Measurements from ENCODE around the gene RNFT2. TPM values are rescaled to one million over a fixed set of nuclear protein-coding genes. Genes with fewer than 3 reads are reported as not detected.

The RNFT2 gene
- total RNA-seq, 4 donors from 2014 or later, result 0.31 to 0.54 TPM; not detected in 2

- no peak for ATAC-seq
- H3K4me1 ChIP-seq, result peaks cover 0 to 13% (median 6%) of the 10 kb centered on the region in 3 donors
- no peaks in the 10 kb centered on the region for H3K36me3 ChIP-seq
- no peak overlapping the region for H3K4me3 ChIP-seq
- H3K27ac ChIP-seq, result no peak overlapping the region
- peaks cover 0 to 6% (median 0%) of the 10 kb centered on the region in 3 donors for H3K9me3 ChIP-seq
- TF ChIP-seq, protein P1, sequence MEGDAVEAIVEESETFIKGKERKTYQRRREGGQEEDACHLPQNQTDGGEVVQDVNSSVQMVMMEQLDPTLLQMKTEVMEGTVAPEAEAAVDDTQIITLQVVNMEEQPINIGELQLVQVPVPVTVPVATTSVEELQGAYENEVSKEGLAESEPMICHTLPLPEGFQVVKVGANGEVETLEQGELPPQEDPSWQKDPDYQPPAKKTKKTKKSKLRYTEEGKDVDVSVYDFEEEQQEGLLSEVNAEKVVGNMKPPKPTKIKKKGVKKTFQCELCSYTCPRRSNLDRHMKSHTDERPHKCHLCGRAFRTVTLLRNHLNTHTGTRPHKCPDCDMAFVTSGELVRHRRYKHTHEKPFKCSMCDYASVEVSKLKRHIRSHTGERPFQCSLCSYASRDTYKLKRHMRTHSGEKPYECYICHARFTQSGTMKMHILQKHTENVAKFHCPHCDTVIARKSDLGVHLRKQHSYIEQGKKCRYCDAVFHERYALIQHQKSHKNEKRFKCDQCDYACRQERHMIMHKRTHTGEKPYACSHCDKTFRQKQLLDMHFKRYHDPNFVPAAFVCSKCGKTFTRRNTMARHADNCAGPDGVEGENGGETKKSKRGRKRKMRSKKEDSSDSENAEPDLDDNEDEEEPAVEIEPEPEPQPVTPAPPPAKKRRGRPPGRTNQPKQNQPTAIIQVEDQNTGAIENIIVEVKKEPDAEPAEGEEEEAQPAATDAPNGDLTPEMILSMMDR (IDR thresholded peaks at IDR 0.05), result no peak
- no peak for TF ChIP-seq POLR2A (IDR thresholded peaks at IDR 0.05)
- TF ChIP-seq POLR2AphosphoS5 (IDR thresholded peaks at IDR 0.05), result no peak
- TF ChIP-seq EP300 (IDR thresholded peaks at IDR 0.05), result no peak
- WGBS, 2 donors (ENCODE audit: low coverage in 1 of 2), result 40 to 50% methylated on average over 1 of the region's 8 CpGs
- H3K27me3 ChIP-seq, result no peaks in the 10 kb centered on the region
Observed at GRCh38 chr12:116821291-116821690, 83.2 kb downstream of the RNFT2 start.

DNA sequence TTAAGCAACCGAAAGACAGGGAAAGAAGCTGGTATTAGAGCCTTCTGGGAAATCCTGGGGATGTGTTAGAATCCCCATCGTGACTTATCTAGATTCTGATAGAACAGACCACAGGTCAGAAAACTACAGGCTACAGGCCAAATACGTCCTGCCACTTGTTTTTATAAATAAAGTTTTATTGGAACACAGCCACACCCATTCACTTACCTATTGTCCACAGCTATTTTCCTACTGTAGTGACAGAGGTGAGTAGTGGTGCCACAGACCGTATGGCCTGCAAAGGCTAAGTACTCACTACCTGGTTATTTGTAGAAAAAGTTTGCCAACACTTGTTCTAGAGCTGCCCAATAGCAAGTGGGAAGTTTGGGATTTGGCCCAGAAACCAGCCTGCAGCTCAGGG, 89.3 kb downstream of the RNFT2 start:
- no peaks in the 10 kb centered on the region for H3K36me3 ChIP-seq
- H3K27ac ChIP-seq, result no peak overlapping the region
- WGBS, 2 donors (ENCODE audit: low coverage in 1 of 2), result 75 to 97% methylated on average over 4 of the region's 4 CpGs
- H3K4me3 ChIP-seq, result no peak overlapping the region
- no peak for ATAC-seq
- H3K27me3 ChIP-seq, result no peaks in the 10 kb centered on the region
- TF ChIP-seq POLR2A (IDR thresholded peaks at IDR 0.05) (no peak), EP300 (IDR thresholded peaks at IDR 0.05) (no peak), POLR2AphosphoS5 (IDR thresholded peaks at IDR 0.05) (no peak)
- TF ChIP-seq, protein P1 (IDR thresholded peaks at IDR 0.05), result no peak
- H3K4me1 ChIP-seq, result no peaks in the 10 kb centered on the region
- H3K9me3 ChIP-seq, result peaks cover 0 to 6% (median 0%) of the 10 kb centered on the region in 3 donors

DNA sequence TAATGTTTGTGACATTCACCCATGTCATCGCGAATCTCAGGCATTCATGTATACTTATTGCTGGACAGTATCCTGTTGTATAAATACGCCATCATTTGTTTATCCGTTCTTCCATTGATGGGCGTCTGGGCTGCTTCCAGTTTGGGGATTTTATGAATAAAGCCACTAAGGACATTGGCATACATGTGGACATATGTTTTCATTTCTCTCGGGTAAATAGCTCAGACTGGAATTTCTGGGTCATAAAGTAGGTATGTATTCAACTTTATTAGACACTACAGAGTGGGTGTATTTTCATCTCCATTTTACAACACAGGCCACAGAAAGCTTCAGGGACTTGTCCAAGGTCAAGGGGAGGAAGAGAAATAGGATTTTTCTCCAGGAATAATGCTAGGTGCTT, 94.2 kb downstream of the RNFT2 start:
- 64 to 66% methylated on average over 5 to 6 of the region's 6 CpGs for WGBS, 2 donors (ENCODE audit: low coverage in 1 of 2)
- H3K4me1 ChIP-seq, result no peaks in the 10 kb centered on the region
- TF ChIP-seq POLR2AphosphoS5 (IDR thresholded peaks at IDR 0.05) (no peak), POLR2A (IDR thresholded peaks at IDR 0.05) (no peak), EP300 (IDR thresholded peaks at IDR 0.05) (no peak)
- TF ChIP-seq, protein P1 (IDR thresholded peaks at IDR 0.05), result no peak
- no peaks in the 10 kb centered on the region for H3K36me3 ChIP-seq
- H3K4me3 ChIP-seq, result no peak overlapping the region
- H3K27me3 ChIP-seq, result no peaks in the 10 kb centered on the region
- no peak overlapping the region for H3K27ac ChIP-seq
- no peaks in the 10 kb centered on the region for H3K9me3 ChIP-seq
- no peak for ATAC-seq

DNA sequence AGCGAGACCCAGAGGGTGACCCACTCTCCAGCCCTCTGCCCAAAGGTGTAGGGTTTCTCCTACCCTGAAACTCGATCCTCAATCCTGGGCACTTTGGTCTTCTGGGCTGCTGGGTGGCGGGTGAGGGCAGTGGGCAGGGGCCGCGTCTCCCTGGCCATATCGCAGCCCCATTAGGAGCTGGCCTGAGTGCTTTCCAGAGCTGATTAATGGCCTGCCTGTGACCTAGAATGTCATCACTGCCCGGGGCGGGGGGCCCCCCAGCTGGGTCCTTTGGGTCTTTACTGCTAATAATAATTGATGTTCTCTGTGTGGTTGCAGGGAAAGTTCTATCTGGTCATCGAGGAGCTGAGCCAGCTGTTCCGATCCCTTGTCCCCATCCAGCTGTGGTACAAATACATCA, 95.4 kb downstream of the RNFT2 start:
- H3K27ac ChIP-seq, result no peak overlapping the region
- H3K9me3 ChIP-seq, result no peaks in the 10 kb centered on the region
- no peak for TF ChIP-seq EP300 (IDR thresholded peaks at IDR 0.05)
- TF ChIP-seq, protein P1 (IDR thresholded peaks at IDR 0.05), result no peak
- TF ChIP-seq POLR2AphosphoS5 (IDR thresholded peaks at IDR 0.05), result no peak
- no peak for TF ChIP-seq POLR2A (IDR thresholded peaks at IDR 0.05)
- 33% methylated on average over 2 of the region's 10 CpGs; no CpG with 5 or more reads in 1 of the 2 donors for WGBS, 2 donors (ENCODE audit: low coverage in 1 of 2)
- H3K4me3 ChIP-seq, result no peak overlapping the region
- ATAC-seq, result no peak
- H3K36me3 ChIP-seq, result no peaks in the 10 kb centered on the region
- no peaks in the 10 kb centered on the region for H3K4me1 ChIP-seq
- no peaks in the 10 kb centered on the region for H3K27me3 ChIP-seq

- Histone ChIP-seq H3K4me3 (no peak overlapping the region), H3K36me3 (no peaks in the 10 kb centered on the region), H3K4me1 (no peaks in the 10 kb centered on the region), H3K27me3 (no peaks in the 10 kb centered on the region), H3K27ac (no peak overlapping the region), H3K9me3 (no peaks in the 10 kb centered on the region)
- WGBS, 2 donors (ENCODE audit: low coverage in 1 of 2), result 100% methylated on average over 1 of the region's 1 CpG; no CpG with 5 or more reads in 1 of the 2 donors
- ATAC-seq, result no peak
- TF ChIP-seq, protein P1 (IDR thresholded peaks at IDR 0.05), result no peak
- TF ChIP-seq POLR2AphosphoS5 (IDR thresholded peaks at IDR 0.05) (no peak), EP300 (IDR thresholded peaks at IDR 0.05) (no peak), POLR2A (IDR thresholded peaks at IDR 0.05) (no peak)
Observed at GRCh38 chr12:116835484-116835883, 97.4 kb downstream of the RNFT2 start.

Data from gastroesophageal sphincter (tissue), 4 donors.